Measurements from ENCODE around the gene ABCC6. TPM values are rescaled to one million over a fixed set of nuclear protein-coding genes. Genes with fewer than 3 reads are reported as not detected.

ABCC6 gene
- total RNA-seq, 1 experiment from 2014 or later, result 0.73 TPM

GRCh38 chr16:16127469-16128116 lies 95.7 kb downstream of the ABCC6 start:
- H3F3A ChIP-seq (ENCODE audit: low read length, unreplicated experiment), result no peaks in the 10 kb centered on the region
- DNase-seq, result peak; percentile 74
- no peaks in the 10 kb centered on the region for H3K4me1 ChIP-seq (ENCODE audit: insufficient read depth, low read length)
- POLR2A ChIA-PET (ENCODE audit: unreplicated experiment), result no interaction called here
- ATAC-seq, result peak; percentile 76
- TF ChIP-seq EZH2 (IDR thresholded peaks at IDR 0.05; ENCODE audit: low read length, unreplicated experiment) (no peak), CTCF (conservative IDR thresholded peaks at IDR 0.05; ENCODE audit: low read depth, low read length) (peak; percentile 73)
- intact Hi-C loops (cut with micrococcal nuclease), result loop anchor here (1.0 to 5.0 kb wide), 3 partner anchors 252 to 361 kb away; no protein-coding TSS in a partner anchor
- H3K27ac ChIP-seq (ENCODE audit: low read length), result no peak overlapping the region
- H3K9me3 ChIP-seq (ENCODE audit: low read length), result no peaks in the 10 kb centered on the region
- H3K27me3 ChIP-seq (ENCODE audit: low read length), result no peaks in the 10 kb centered on the region
- H3K36me3 ChIP-seq (ENCODE audit: low read depth, low read length), result peaks cover 8% of the 10 kb centered on the region; the same call in 1 of the 2 replicates
- no peaks in the 10 kb centered on the region for H3K9me2 ChIP-seq (replicated peaks; ENCODE audit: low read length)
- no peak overlapping the region for H2AFZ ChIP-seq (ENCODE audit: low read length)
- CTCF ChIA-PET, result interaction anchor here (0.6 kb wide), 1 partner anchor 138 kb away, joined by 4 read pairs; no protein-coding TSS in a partner anchor
- H3K79me2 ChIP-seq (ENCODE audit: low read length), result no peaks in the 10 kb centered on the region
- BruUV-seq (replicated peaks), result no TSS peak
- H3K9ac ChIP-seq (ENCODE audit: low read length), result no peak overlapping the region
- H3K4me3 ChIP-seq (ENCODE audit: low read length), result no peak overlapping the region
- H3K4me2 ChIP-seq (ENCODE audit: low read length), result no peak overlapping the region
- no peaks in the 10 kb centered on the region for H4K20me1 ChIP-seq (ENCODE audit: low read length)

DNA sequence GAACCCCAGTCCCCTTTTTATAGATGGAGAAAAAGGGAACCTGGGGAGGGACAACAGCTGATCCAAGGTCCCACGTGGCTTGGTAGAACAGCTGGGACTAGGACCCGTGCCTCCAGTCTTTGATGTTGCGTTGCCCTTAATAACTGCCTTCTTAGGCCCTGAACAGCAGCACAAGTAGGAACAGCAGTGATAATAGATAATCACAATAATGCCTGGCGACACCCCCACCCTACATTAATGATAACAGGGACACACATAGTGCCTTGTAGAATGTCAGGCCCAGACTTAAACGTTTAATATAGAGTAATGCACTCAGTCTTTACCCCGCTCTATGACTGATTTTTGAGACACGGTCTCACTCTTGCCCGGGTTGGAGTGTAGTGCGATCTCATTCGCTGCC lies 96.4 kb downstream of the ABCC6 start:
- Histone ChIP-seq H3F3A (ENCODE audit: low read length, unreplicated experiment) (no peaks in the 10 kb centered on the region), H3K9ac (ENCODE audit: low read length) (no peak overlapping the region), H3K27me3 (ENCODE audit: low read length) (no peaks in the 10 kb centered on the region), H2AFZ (ENCODE audit: low read length) (no peak overlapping the region), H3K4me3 (ENCODE audit: low read length) (no peak overlapping the region), H3K9me2 (replicated peaks; ENCODE audit: low read length) (no peaks in the 10 kb centered on the region), H4K20me1 (ENCODE audit: low read length) (no peaks in the 10 kb centered on the region), H3K9me3 (ENCODE audit: low read length) (no peaks in the 10 kb centered on the region), H3K79me2 (ENCODE audit: low read length) (no peaks in the 10 kb centered on the region), H3K4me1 (ENCODE audit: insufficient read depth, low read length) (no peaks in the 10 kb centered on the region), H3K36me3 (ENCODE audit: low read depth, low read length) (peaks cover 13% of the 10 kb centered on the region; the same call in 1 of the 2 replicates), H3K4me2 (ENCODE audit: low read length) (no peak overlapping the region), H3K27ac (ENCODE audit: low read length) (no peak overlapping the region)
- intact Hi-C loops (cut with micrococcal nuclease), result loop anchor here (1.0 to 5.0 kb wide), 3 partner anchors 252 to 361 kb away; no protein-coding TSS in a partner anchor
- ChIA-PET POLR2A (ENCODE audit: unreplicated experiment) (no interaction called here), CTCF (no interaction called here)
- TF ChIP-seq EZH2phosphoT487 (IDR thresholded peaks at IDR 0.05; ENCODE audit: borderline replicate concordance, low read length) (no peak), CTCF (conservative IDR thresholded peaks at IDR 0.05; ENCODE audit: low read depth, low read length) (no peak), EZH2 (IDR thresholded peaks at IDR 0.05; ENCODE audit: low read length, unreplicated experiment) (no peak)
- BruUV-seq (replicated peaks), result no TSS peak
- DNase-seq, result no peak
- ATAC-seq, result no peak

- intact Hi-C loops (cut with micrococcal nuclease), result loop anchor here (5.0 kb wide), 1 partner anchor 303 kb away; no protein-coding TSS in a partner anchor
- no peaks in the 10 kb centered on the region for H3F3A ChIP-seq (ENCODE audit: low read length, unreplicated experiment)
- no peak overlapping the region for H3K4me3 ChIP-seq (ENCODE audit: low read length)
- ATAC-seq (no peak), DNase-seq (no peak)
- H3K9ac ChIP-seq (ENCODE audit: low read length), result no peak overlapping the region
- H4K20me1 ChIP-seq (ENCODE audit: low read length), result no peaks in the 10 kb centered on the region
- H3K36me3 ChIP-seq (ENCODE audit: low read depth, low read length), result peaks cover 14% of the 10 kb centered on the region; the same call in 1 of the 2 replicates
- no TSS peak for BruUV-seq (replicated peaks)
- no peaks in the 10 kb centered on the region for H3K9me3 ChIP-seq (ENCODE audit: low read length)
- ChIA-PET CTCF (no interaction called here), POLR2A (ENCODE audit: unreplicated experiment) (no interaction called here)
- no peak overlapping the region for H3K27ac ChIP-seq (ENCODE audit: low read length)
- H3K4me2 ChIP-seq (ENCODE audit: low read length), result no peak overlapping the region
- H3K4me1 ChIP-seq (ENCODE audit: insufficient read depth, low read length), result no peaks in the 10 kb centered on the region
- no peaks in the 10 kb centered on the region for H3K27me3 ChIP-seq (ENCODE audit: low read length)
- TF ChIP-seq EZH2 (IDR thresholded peaks at IDR 0.05; ENCODE audit: low read length, unreplicated experiment) (no peak), CTCF (conservative IDR thresholded peaks at IDR 0.05; ENCODE audit: low read depth, low read length) (no peak), EZH2phosphoT487 (IDR thresholded peaks at IDR 0.05; ENCODE audit: borderline replicate concordance, low read length) (no peak)
- H2AFZ ChIP-seq (ENCODE audit: low read length), result no peak overlapping the region
- H3K79me2 ChIP-seq (ENCODE audit: low read length), result no peaks in the 10 kb centered on the region
- H3K9me2 ChIP-seq (replicated peaks; ENCODE audit: low read length), result no peaks in the 10 kb centered on the region
Measured at GRCh38 chr16:16124974-16125373, 98.3 kb downstream of the ABCC6 start.

Measured in PC-3 (cell line).